Measurements from ENCODE around the gene MRPS35.

Gene MRPS35

DNA sequence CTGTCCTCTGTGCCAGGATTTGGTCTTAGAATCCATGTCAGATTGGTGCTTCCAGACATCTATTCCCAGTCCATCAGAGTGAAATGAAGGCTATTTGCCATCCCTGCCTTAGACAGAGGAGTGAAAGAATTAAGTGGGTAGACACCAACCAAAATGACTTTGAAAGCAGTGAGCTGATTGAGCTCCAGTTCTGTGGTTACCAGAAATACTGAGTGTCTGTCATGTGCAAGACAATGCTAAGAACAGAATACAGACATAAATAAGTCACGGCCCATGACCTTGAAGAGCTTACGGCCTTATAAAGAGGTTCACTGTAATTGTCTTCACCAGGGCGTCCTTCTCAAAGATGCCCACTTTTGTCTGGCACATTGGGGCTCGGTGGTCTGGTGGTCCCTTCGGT is 91.0 kb downstream of the MRPS35 start:
- H3K4ac ChIP-seq (ENCODE audit: low read depth, low read length): no peak overlapping the region
- no peak overlapping the region for H2BK12ac ChIP-seq (ENCODE audit: low read length)
- no peaks in the 10 kb centered on the region for H3K4me1 ChIP-seq (ENCODE audit: control insufficient read depth in 1 of 2, insufficient read depth in 2 of 2, low read length in 2 of 2)
- H3K27ac ChIP-seq (ENCODE audit: low read depth, low read length): no peak overlapping the region
- H3K27me3 ChIP-seq (ENCODE audit: insufficient read depth, low read length): no peaks in the 10 kb centered on the region
- no peak overlapping the region for H3K4me2 ChIP-seq (ENCODE audit: low read length)
- no peak overlapping the region for H3K18ac ChIP-seq (ENCODE audit: low read length)
- H2BK5ac ChIP-seq (ENCODE audit: low read depth, low read length, poor library complexity): no peak overlapping the region
- peaks cover 3% of the 10 kb centered on the region for H3K9me3 ChIP-seq (ENCODE audit: insufficient read depth, low read depth, low read length)
- H3K4me3 ChIP-seq (ENCODE audit: low read depth, low read length): no peak overlapping the region
- no peak for DNase-seq
- no peak overlapping the region for H4K8ac ChIP-seq (ENCODE audit: low read depth, low read length)
- H3K14ac ChIP-seq (ENCODE audit: low read length): no peak overlapping the region
- no peak overlapping the region for H2BK120ac ChIP-seq (ENCODE audit: insufficient read depth, low read length, poor library complexity)
- no peaks in the 10 kb centered on the region for H3K79me1 ChIP-seq (ENCODE audit: low read length)
- H3K79me2 ChIP-seq (ENCODE audit: control insufficient read depth, insufficient read depth, low read length, poor library complexity): no peaks in the 10 kb centered on the region
- H3K23ac ChIP-seq (ENCODE audit: low read length): no peak overlapping the region
- no peak overlapping the region for H3K9ac ChIP-seq (ENCODE audit: low read length)
- H4K12ac ChIP-seq (ENCODE audit: low read depth, low read length): no peak overlapping the region
- H3K36me3 ChIP-seq (ENCODE audit: control insufficient read depth in 1 of 2, insufficient read depth in 2 of 2, low read length in 2 of 2): peaks cover 6 to 13% of the 10 kb centered on the region in 2 experiments
- H2AFZ ChIP-seq (ENCODE audit: insufficient read depth, low read length, poor library complexity): no peak overlapping the region
- no peak overlapping the region for H4K91ac ChIP-seq (ENCODE audit: low read depth, low read length)
- no peak overlapping the region for H2AK5ac ChIP-seq (ENCODE audit: low read length)
- no CpG with 5 or more reads among the region's 5 CpGs for WGBS (ENCODE audit: extremely low coverage, insufficient coverage, insufficient read length)

DNA sequence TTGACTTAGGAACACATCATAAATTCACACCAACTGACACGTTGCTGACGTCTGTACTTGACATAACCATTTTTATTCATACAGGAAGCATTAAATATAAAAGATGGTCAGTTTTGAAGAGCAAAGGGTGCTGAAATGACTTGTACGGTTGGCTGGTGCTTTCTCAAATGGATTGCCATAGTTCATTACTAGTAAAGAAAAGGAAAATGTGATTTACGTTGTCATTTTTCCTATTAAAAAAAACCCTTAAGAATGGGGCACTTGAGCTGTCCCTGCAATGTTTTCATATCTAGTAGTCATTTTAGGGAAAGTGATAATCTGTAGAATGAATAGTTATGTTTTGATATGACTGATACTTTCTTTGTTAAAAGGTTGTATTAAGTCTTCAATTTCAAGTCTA is 91.9 kb downstream of the MRPS35 start:
- Histone ChIP-seq H3K4me1 (ENCODE audit: control insufficient read depth in 1 of 2, insufficient read depth in 2 of 2, low read length in 2 of 2) (no peaks in the 10 kb centered on the region), H2BK12ac (ENCODE audit: low read length) (no peak overlapping the region), H3K9ac (ENCODE audit: low read length) (no peak overlapping the region), H4K12ac (ENCODE audit: low read depth, low read length) (no peak overlapping the region), H3K27ac (ENCODE audit: low read depth, low read length) (no peak overlapping the region), H3K14ac (ENCODE audit: low read length) (no peak overlapping the region), H3K27me3 (ENCODE audit: insufficient read depth, low read length) (no peaks in the 10 kb centered on the region), H3K4me2 (ENCODE audit: low read length) (no peak overlapping the region), H4K8ac (ENCODE audit: low read depth, low read length) (no peak overlapping the region), H3K18ac (ENCODE audit: low read length) (no peak overlapping the region), H3K79me2 (ENCODE audit: control insufficient read depth, insufficient read depth, low read length, poor library complexity) (no peaks in the 10 kb centered on the region), H3K9me3 (ENCODE audit: insufficient read depth, low read depth, low read length) (peaks cover 3% of the 10 kb centered on the region), H2BK5ac (ENCODE audit: low read depth, low read length, poor library complexity) (no peak overlapping the region), H2AFZ (ENCODE audit: insufficient read depth, low read length, poor library complexity) (no peak overlapping the region), H3K4me3 (ENCODE audit: low read depth, low read length) (no peak overlapping the region), H3K23ac (ENCODE audit: low read length) (no peak overlapping the region), H3K36me3 (ENCODE audit: control insufficient read depth in 1 of 2, insufficient read depth in 2 of 2, low read length in 2 of 2) (peaks cover 4 to 5% of the 10 kb centered on the region in 2 experiments), H3K79me1 (ENCODE audit: low read length) (no peaks in the 10 kb centered on the region), H4K91ac (ENCODE audit: low read depth, low read length) (no peak overlapping the region), H2AK5ac (ENCODE audit: low read length) (no peak overlapping the region), H3K4ac (ENCODE audit: low read depth, low read length) (no peak overlapping the region), H2BK120ac (ENCODE audit: insufficient read depth, low read length, poor library complexity) (no peak overlapping the region)
- no peak for DNase-seq
- WGBS (ENCODE audit: extremely low coverage, insufficient coverage, insufficient read length): no CpG with 5 or more reads among the region's 4 CpGs

DNA sequence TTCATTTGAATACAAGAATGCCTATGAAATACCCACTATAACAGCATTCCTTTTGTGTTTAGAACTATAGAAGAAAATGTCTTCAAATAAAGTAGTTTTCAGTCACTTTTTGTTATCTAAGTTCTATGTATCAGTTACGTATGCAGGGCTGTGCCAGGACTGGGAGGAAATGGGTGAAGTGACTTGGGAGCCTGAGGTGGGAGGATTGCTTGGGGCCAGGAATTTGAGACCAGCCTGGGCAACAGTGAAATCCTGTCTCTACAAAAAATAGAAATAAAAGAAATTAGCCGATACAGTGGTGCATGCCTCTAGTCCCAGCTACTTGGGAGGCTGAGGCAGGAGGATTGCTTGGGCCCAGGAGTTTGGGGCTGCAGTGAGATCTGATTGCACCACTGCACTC is 92.3 kb downstream of the MRPS35 start:
- Histone ChIP-seq H3K18ac (ENCODE audit: low read length) (no peak overlapping the region), H3K23ac (ENCODE audit: low read length) (no peak overlapping the region), H3K9me3 (ENCODE audit: insufficient read depth, low read depth, low read length) (no peaks in the 10 kb centered on the region), H3K9ac (ENCODE audit: low read length) (no peak overlapping the region), H3K4me3 (ENCODE audit: low read depth, low read length) (no peak overlapping the region), H4K12ac (ENCODE audit: low read depth, low read length) (no peak overlapping the region), H3K27ac (ENCODE audit: low read depth, low read length) (no peak overlapping the region), H2AK5ac (ENCODE audit: low read length) (no peak overlapping the region), H2AFZ (ENCODE audit: insufficient read depth, low read length, poor library complexity) (no peak overlapping the region), H2BK12ac (ENCODE audit: low read length) (no peak overlapping the region), H2BK5ac (ENCODE audit: low read depth, low read length, poor library complexity) (no peak overlapping the region), H3K4ac (ENCODE audit: low read depth, low read length) (no peak overlapping the region), H4K8ac (ENCODE audit: low read depth, low read length) (no peak overlapping the region), H2BK120ac (ENCODE audit: insufficient read depth, low read length, poor library complexity) (no peak overlapping the region), H4K91ac (ENCODE audit: low read depth, low read length) (no peak overlapping the region), H3K79me1 (ENCODE audit: low read length) (no peaks in the 10 kb centered on the region), H3K79me2 (ENCODE audit: control insufficient read depth, insufficient read depth, low read length, poor library complexity) (no peaks in the 10 kb centered on the region), H3K4me2 (ENCODE audit: low read length) (no peak overlapping the region), H3K36me3 (ENCODE audit: control insufficient read depth in 1 of 2, insufficient read depth in 2 of 2, low read length in 2 of 2) (peaks cover 0 to under 1% of the 10 kb centered on the region in 2 experiments), H3K14ac (ENCODE audit: low read length) (no peak overlapping the region), H3K27me3 (ENCODE audit: insufficient read depth, low read length) (no peaks in the 10 kb centered on the region), H3K4me1 (ENCODE audit: control insufficient read depth in 1 of 2, insufficient read depth in 2 of 2, low read length in 2 of 2) (no peaks in the 10 kb centered on the region)
- DNase-seq: no peak
- WGBS (ENCODE audit: extremely low coverage, insufficient coverage, insufficient read length): no CpG with 5 or more reads among the region's 2 CpGs

GRCh38 chr12:27805238-27805637 is 94.6 kb downstream of the MRPS35 start:
- Histone ChIP-seq H3K9ac (ENCODE audit: low read length) (no peak overlapping the region), H2BK12ac (ENCODE audit: low read length) (no peak overlapping the region), H3K14ac (ENCODE audit: low read length) (no peak overlapping the region), H2AFZ (ENCODE audit: insufficient read depth, low read length, poor library complexity) (no peak overlapping the region), H2BK120ac (ENCODE audit: insufficient read depth, low read length, poor library complexity) (no peak overlapping the region), H2BK5ac (ENCODE audit: low read depth, low read length, poor library complexity) (no peak overlapping the region), H4K91ac (ENCODE audit: low read depth, low read length) (no peak overlapping the region), H3K9me3 (ENCODE audit: insufficient read depth, low read depth, low read length) (no peaks in the 10 kb centered on the region), H4K8ac (ENCODE audit: low read depth, low read length) (no peak overlapping the region), H3K79me1 (ENCODE audit: low read length) (no peaks in the 10 kb centered on the region), H3K27ac (ENCODE audit: low read depth, low read length) (no peak overlapping the region), H2AK5ac (ENCODE audit: low read length) (no peak overlapping the region), H3K36me3 (ENCODE audit: control insufficient read depth in 1 of 2, insufficient read depth in 2 of 2, low read length in 2 of 2) (no peaks in the 10 kb centered on the region), H4K12ac (ENCODE audit: low read depth, low read length) (no peak overlapping the region), H3K79me2 (ENCODE audit: control insufficient read depth, insufficient read depth, low read length, poor library complexity) (no peaks in the 10 kb centered on the region), H3K4me3 (ENCODE audit: low read depth, low read length) (no peak overlapping the region), H3K4me1 (ENCODE audit: control insufficient read depth in 1 of 2, insufficient read depth in 2 of 2, low read length in 2 of 2) (no peaks in the 10 kb centered on the region), H3K4me2 (ENCODE audit: low read length) (no peak overlapping the region), H3K18ac (ENCODE audit: low read length) (no peak overlapping the region), H3K4ac (ENCODE audit: low read depth, low read length) (no peak overlapping the region), H3K27me3 (ENCODE audit: insufficient read depth, low read length) (no peaks in the 10 kb centered on the region), H3K23ac (ENCODE audit: low read length) (no peak overlapping the region)
- DNase-seq: no peak
- whole genome bisulfite sequencing (ENCODE audit: extremely low coverage, insufficient coverage, insufficient read length): no CpG with 5 or more reads among the region's 1 CpG
